ENCODE data around the gene CRIP2.
A peak's percentile ranks its signal among the peaks of the same experiment; 100 is the strongest.

CRIP2 gene

GRCh38 chr14:105490572-105491365 is 16.1 kb downstream of the CRIP2 start, which contains the start of gene TEDC1:
TSS of gene TEDC1 (plus strand) at chr14:105491246. CDS start at chr14:105491376, 130 bp downstream.
- ChIA-PET POLR2A (interaction anchor here (2.1 kb wide), 1 partner anchor 10 kb away, joined by 17 read pairs; no protein-coding TSS in a partner anchor), CTCF (interaction anchor here (0.8 to 4.6 kb wide), 29 partner anchors 9 to 288 kb away, joined by 3 to 91 read pairs (median 5); partner anchors contain the start of gene BRF1)
- TF ChIP-seq CTCF (IDR thresholded peaks at IDR 0.05; ENCODE audit: insufficient read depth, low read length, missing control alignments): peak; percentile 77
- H3K4me3 ChIP-seq (ENCODE audit: low read depth, low read length): peak within 1 kb of the TSS; percentile 71
- DNase-seq (ENCODE audit: low read depth, low spot score): peak; percentile 100

- H3K4me3 ChIP-seq (ENCODE audit: low read depth, low read length): peak overlapping the region; percentile 67
- DNase-seq (ENCODE audit: low read depth, low spot score): no peak
- ChIA-PET CTCF (interaction anchor here (4.6 kb wide), 1 partner anchor 10 kb away, joined by 87 read pairs; no protein-coding TSS in a partner anchor), POLR2A (no interaction called here)
- TF ChIP-seq CTCF (IDR thresholded peaks at IDR 0.05; ENCODE audit: insufficient read depth, low read length, missing control alignments): no peak
Measured at GRCh38 chr14:105491366-105491973, 16.8 kb downstream of the CRIP2 start.

- H3K4me3 ChIP-seq (ENCODE audit: low read depth, low read length): peak overlapping the region; percentile 67
- CTCF ChIA-PET: interaction anchor here (0.9 to 4.6 kb wide), 3 partner anchors 11 to 122 kb away, joined by 3 to 87 read pairs (median 3); no protein-coding TSS in a partner anchor
- no peak for TF ChIP-seq CTCF (IDR thresholded peaks at IDR 0.05; ENCODE audit: insufficient read depth, low read length, missing control alignments)
- POLR2A ChIA-PET: interaction anchor here (0.7 kb wide), 1 partner anchor 36 kb away, joined by 3 read pairs; no protein-coding TSS in a partner anchor
- DNase-seq (ENCODE audit: low read depth, low spot score): no peak
Measured at GRCh38 chr14:105492031-105492970, 17.7 kb downstream of the CRIP2 start.

- DNase-seq (ENCODE audit: low read depth, low spot score): no peak
- H3K4me3 ChIP-seq (ENCODE audit: low read depth, low read length): no peak overlapping the region
- no peak for TF ChIP-seq CTCF (IDR thresholded peaks at IDR 0.05; ENCODE audit: insufficient read depth, low read length, missing control alignments)
- ChIA-PET POLR2A (no interaction called here), CTCF (interaction anchor here (0.9 to 4.6 kb wide), 4 partner anchors 12 to 123 kb away, joined by 3 to 87 read pairs (median 4); no protein-coding TSS in a partner anchor)
Measured at GRCh38 chr14:105492971-105493871, 18.6 kb downstream of the CRIP2 start.

- POLR2A ChIA-PET: no interaction called here
- CTCF ChIA-PET: interaction anchor here (1.7 kb wide), 1 partner anchor 13 kb away, joined by 4 read pairs; no protein-coding TSS in a partner anchor
- TF ChIP-seq CTCF (IDR thresholded peaks at IDR 0.05; ENCODE audit: insufficient read depth, low read length, missing control alignments): no peak
- DNase-seq (ENCODE audit: low read depth, low spot score): no peak
- no peak overlapping the region for H3K4me3 ChIP-seq (ENCODE audit: low read depth, low read length)
Measured at GRCh38 chr14:105493921-105494605, 19.4 kb downstream of the CRIP2 start.
